ENCODE data around the gene ACP6. TPM values are rescaled to one million over a fixed set of nuclear protein-coding genes. Genes with fewer than 3 reads are reported as not detected.

The ACP6 gene
- total and polyA plus RNA-seq, 2 of the 13 experiments (the other 11 are each of a cell fraction or from before 2014, with no cell fraction given), result 18.1 to 33.7 TPM

DNA sequence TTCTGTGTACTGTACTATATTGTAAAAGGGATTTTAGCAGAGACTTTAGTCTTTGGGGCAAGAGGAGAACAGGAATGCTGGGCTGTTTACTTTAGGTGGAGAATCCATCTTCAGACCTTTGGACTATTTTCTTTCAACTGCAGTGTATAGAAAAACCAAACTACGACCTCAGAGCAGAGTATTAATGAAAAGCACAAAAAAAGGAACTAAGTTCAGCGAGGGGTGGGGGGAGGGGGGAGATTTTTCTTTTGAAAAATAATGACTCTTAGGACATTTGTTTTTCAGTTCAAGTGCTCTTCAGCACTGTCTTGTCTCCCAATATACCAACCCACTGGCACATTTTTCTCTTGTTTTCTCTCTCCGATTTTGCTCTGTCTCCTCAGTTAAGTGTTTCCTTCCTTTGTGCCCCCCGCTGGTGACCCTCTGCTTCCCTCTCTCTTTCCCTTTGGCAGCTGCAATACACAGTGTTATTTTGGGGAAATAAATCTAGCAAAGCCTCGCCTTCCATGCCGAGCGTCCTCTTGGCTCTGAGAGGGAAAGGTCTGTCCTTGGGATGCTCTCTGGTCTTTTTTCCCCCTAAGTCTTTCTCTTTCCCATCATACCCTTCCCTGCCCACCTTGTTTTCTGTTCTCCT lies 44.8 kb downstream of the ACP6 start (continued):
- TF ChIP-seq, protein P1, sequence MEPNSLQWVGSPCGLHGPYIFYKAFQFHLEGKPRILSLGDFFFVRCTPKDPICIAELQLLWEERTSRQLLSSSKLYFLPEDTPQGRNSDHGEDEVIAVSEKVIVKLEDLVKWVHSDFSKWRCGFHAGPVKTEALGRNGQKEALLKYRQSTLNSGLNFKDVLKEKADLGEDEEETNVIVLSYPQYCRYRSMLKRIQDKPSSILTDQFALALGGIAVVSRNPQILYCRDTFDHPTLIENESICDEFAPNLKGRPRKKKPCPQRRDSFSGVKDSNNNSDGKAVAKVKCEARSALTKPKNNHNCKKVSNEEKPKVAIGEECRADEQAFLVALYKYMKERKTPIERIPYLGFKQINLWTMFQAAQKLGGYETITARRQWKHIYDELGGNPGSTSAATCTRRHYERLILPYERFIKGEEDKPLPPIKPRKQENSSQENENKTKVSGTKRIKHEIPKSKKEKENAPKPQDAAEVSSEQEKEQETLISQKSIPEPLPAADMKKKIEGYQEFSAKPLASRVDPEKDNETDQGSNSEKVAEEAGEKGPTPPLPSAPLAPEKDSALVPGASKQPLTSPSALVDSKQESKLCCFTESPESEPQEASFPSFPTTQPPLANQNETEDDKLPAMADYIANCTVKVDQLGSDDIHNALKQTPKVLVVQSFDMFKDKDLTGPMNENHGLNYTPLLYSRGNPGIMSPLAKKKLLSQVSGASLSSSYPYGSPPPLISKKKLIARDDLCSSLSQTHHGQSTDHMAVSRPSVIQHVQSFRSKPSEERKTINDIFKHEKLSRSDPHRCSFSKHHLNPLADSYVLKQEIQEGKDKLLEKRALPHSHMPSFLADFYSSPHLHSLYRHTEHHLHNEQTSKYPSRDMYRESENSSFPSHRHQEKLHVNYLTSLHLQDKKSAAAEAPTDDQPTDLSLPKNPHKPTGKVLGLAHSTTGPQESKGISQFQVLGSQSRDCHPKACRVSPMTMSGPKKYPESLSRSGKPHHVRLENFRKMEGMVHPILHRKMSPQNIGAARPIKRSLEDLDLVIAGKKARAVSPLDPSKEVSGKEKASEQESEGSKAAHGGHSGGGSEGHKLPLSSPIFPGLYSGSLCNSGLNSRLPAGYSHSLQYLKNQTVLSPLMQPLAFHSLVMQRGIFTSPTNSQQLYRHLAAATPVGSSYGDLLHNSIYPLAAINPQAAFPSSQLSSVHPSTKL (CRISPR knock-in tag; IDR thresholded peaks at IDR 0.05), result peak; percentile 70
- no peak for TF ChIP-seq YEATS4 (CRISPR knock-in tag; IDR thresholded peaks at IDR 0.05; ENCODE audit: borderline replicate concordance)
- TF ChIP-seq, protein P2, sequence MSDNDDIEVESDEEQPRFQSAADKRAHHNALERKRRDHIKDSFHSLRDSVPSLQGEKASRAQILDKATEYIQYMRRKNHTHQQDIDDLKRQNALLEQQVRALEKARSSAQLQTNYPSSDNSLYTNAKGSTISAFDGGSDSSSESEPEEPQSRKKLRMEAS (IDR thresholded peaks at IDR 0.05), result no peak
- no peak for TF ChIP-seq ZNF766 (CRISPR knock-in tag; IDR thresholded peaks at IDR 0.05; ENCODE audit: borderline replicate concordance)
- no peak for TF ChIP-seq ZNF335 (CRISPR knock-in tag; IDR thresholded peaks at IDR 0.05)
- TF ChIP-seq RXRB (CRISPR knock-in tag; IDR thresholded peaks at IDR 0.05; ENCODE audit: borderline replicate concordance), result 0 out of 2 replicates have a peak, but pooled peaks have one; percentile 11
- TF ChIP-seq SNAI1 (CRISPR knock-in tag; IDR thresholded peaks at IDR 0.05; ENCODE audit: borderline replicate concordance), result no peak
- TF ChIP-seq ZBTB38 (CRISPR knock-in tag; IDR thresholded peaks at IDR 0.05), result no peak
- TF ChIP-seq, protein P3, sequence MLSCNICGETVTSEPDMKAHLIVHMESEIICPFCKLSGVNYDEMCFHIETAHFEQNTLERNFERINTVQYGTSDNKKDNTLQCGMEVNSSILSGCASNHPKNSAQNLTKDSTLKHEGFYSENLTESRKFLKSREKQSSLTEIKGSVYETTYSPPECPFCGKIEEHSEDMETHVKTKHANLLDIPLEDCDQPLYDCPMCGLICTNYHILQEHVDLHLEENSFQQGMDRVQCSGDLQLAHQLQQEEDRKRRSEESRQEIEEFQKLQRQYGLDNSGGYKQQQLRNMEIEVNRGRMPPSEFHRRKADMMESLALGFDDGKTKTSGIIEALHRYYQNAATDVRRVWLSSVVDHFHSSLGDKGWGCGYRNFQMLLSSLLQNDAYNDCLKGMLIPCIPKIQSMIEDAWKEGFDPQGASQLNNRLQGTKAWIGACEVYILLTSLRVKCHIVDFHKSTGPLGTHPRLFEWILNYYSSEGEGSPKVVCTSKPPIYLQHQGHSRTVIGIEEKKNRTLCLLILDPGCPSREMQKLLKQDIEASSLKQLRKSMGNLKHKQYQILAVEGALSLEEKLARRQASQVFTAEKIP (CRISPR knock-in tag; IDR thresholded peaks at IDR 0.05; ENCODE audit: borderline replicate concordance), result no peak
- TF ChIP-seq LCORL (IDR thresholded peaks at IDR 0.05), result no peak
- peak; percentile 37; the same call in 1 of the 2 replicates for TF ChIP-seq LCORL (CRISPR knock-in tag; IDR thresholded peaks at IDR 0.05)
- peak; percentile 41; the same call in 1 of the 2 replicates for TF ChIP-seq SP5 (CRISPR knock-in tag; IDR thresholded peaks at IDR 0.05; ENCODE audit: borderline replicate concordance, low read depth)
- peak; percentile 7; the same call in 1 of the 2 replicates for TF ChIP-seq ZBTB7B (CRISPR knock-in tag; IDR thresholded peaks at IDR 0.05)
- no peak for TF ChIP-seq ZNF260 (CRISPR knock-in tag; IDR thresholded peaks at IDR 0.05; ENCODE audit: borderline replicate concordance, low read depth)
- no peak for TF ChIP-seq ZNF850 (CRISPR knock-in tag; conservative IDR thresholded peaks at IDR 0.05)
- no peak for TF ChIP-seq TBL1XR1 (IDR thresholded peaks at IDR 0.05; ENCODE audit: borderline replicate concordance, low read length, partially characterized antibody)
- peak; percentile 72 for TF ChIP-seq BCL6 (CRISPR knock-in tag; IDR thresholded peaks at IDR 0.05)
- no peak for TF ChIP-seq ZMYM2 (CRISPR knock-in tag; IDR thresholded peaks at IDR 0.05)
- TF ChIP-seq SRSF9 (IDR thresholded peaks at IDR 0.05; ENCODE audit: borderline replicate concordance, insufficient read depth, low read depth, low read length, poor library complexity, severe bottlenecking), result no peak
- no peak for TF ChIP-seq HDAC2 (CRISPR knock-in tag; IDR thresholded peaks at IDR 0.05)
- TF ChIP-seq EP300 (IDR thresholded peaks at IDR 0.05; ENCODE audit: low read depth in 2 of 2, low read length in 2 of 2), result peak in 1 of 2 experiments; percentile 57; a peak in 2 of 4 replicates
- no peak for TF ChIP-seq EP300 (CRISPR knock-in tag; IDR thresholded peaks at IDR 0.05; ENCODE audit: borderline replicate concordance)
- TF ChIP-seq JUN (CRISPR knock-in tag; IDR thresholded peaks at IDR 0.05), result no peak
- peak; percentile 74 for TF ChIP-seq NFIC (IDR thresholded peaks at IDR 0.05; ENCODE audit: low read length)
- TF ChIP-seq, protein P4, sequence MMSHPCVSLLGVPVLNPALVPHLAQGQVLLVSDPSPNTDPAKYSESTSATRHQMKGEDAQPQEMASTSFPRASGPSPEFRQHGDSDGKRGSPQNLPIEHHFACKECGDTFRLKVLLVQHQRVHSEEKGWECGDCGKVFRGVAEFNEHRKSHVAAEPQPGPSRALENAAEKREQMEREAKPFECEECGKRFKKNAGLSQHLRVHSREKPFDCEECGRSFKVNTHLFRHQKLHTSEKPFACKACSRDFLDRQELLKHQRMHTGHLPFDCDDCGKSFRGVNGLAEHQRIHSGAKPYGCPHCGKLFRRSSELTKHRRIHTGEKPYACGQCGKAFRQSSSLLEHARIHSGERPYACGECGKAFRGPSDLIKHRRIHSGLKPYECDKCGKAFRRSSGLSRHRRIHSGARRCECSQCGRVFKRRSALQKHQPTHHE (CRISPR knock-in tag; IDR thresholded peaks at IDR 0.05; ENCODE audit: borderline replicate concordance), result no peak
